Nephron (organoid): Measurements from ENCODE around the gene CHRM2.
A peak's percentile ranks its signal among the peaks of the same experiment; 100 is the strongest.

Source experiments
- H3K27ac Mint-ChIP-seq, 3 experiments: 2 replicates each; pipeline ENCODE4 v1.8.0; 2020; ENCODE audit warnings: mixed read lengths in 3 of 3, mild to moderate bottlenecking in 2 of 3, moderate library complexity in 1 of 3
- H3K27me3 Mint-ChIP-seq: 2 replicates; pipeline ENCODE4 v1.8.0; 2021; ENCODE audit warnings: low read depth, mild to moderate bottlenecking, moderate library complexity, mixed read lengths
- H3K36me3 Mint-ChIP-seq: 2 replicates; pipeline ENCODE4 v1.8.0; 2020; ENCODE audit warnings: low read depth, mixed read lengths
- H3K4me1 Mint-ChIP-seq: 2 replicates; pipeline ENCODE4 v1.8.0; 2020; ENCODE audit warnings: mixed read lengths
- H3K4me3 Mint-ChIP-seq, 3 experiments: 2 replicates each; pipeline ENCODE4 v1.8.0; 2020; ENCODE audit warnings: mild to moderate bottlenecking in 3 of 3, mixed read lengths in 3 of 3, moderate library complexity in 2 of 3
- H3K9me3 Mint-ChIP-seq: 2 replicates; pipeline ENCODE4 v1.8.0; 2020; ENCODE audit warnings: mixed read lengths
- TF ChIP-seq, protein P1 (sequence below), 3 experiments: fragments of 200-600 bp; sonication (generic); IDR thresholded peaks; one replicate each; pipeline ENCODE4 v1.5.0; 2021; ENCODE audit warnings: antibody characterized with exemption in 3 of 3; ENCODE audit not compliant: unreplicated experiment in 3 of 3

The CHRM2 gene

DNA sequence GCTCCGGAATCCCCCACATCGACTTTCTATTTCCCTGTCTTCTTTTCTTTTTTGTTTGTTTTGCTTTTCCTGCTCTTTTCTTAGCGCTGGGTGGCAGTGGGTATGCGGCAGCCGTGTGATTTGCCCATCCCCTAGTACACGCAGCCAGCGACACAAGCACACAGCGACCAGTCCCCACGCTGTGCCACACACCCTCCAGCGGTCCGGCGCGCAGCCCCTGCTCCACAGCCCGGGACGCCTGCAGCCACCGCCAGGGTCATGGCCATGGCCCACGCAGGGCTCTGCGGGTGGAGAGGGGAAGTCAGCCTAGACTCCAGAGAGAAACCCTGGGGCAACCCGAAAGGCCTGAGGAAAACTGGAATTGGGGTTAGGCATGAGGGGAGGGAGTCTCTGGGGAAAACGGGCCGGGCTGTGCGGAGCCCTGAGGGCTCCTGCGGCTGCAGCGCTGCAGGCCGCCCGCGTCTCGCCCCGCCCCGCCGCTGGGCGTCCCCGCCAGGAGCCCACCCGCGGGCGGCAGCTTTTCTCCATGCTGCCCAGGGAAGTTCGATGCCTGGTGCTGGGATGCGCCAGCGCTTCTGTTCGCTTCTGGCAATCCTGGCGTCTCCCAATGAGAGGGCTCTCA is 2.5 kb downstream of the CHRM2 start:
- H3K4me1 Mint-ChIP-seq: peaks cover 26% of the 10 kb centered on the region
- no peaks in the 10 kb centered on the region for H3K9me3 Mint-ChIP-seq
- peaks cover 81% of the 10 kb centered on the region for H3K27me3 Mint-ChIP-seq
- TF ChIP-seq, protein P1, sequence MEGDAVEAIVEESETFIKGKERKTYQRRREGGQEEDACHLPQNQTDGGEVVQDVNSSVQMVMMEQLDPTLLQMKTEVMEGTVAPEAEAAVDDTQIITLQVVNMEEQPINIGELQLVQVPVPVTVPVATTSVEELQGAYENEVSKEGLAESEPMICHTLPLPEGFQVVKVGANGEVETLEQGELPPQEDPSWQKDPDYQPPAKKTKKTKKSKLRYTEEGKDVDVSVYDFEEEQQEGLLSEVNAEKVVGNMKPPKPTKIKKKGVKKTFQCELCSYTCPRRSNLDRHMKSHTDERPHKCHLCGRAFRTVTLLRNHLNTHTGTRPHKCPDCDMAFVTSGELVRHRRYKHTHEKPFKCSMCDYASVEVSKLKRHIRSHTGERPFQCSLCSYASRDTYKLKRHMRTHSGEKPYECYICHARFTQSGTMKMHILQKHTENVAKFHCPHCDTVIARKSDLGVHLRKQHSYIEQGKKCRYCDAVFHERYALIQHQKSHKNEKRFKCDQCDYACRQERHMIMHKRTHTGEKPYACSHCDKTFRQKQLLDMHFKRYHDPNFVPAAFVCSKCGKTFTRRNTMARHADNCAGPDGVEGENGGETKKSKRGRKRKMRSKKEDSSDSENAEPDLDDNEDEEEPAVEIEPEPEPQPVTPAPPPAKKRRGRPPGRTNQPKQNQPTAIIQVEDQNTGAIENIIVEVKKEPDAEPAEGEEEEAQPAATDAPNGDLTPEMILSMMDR (IDR thresholded peaks at IDR 0.05; ENCODE audit: unreplicated experiment in 3 of 3): no peak
- H3K4me3 Mint-ChIP-seq: peak overlapping the region; percentile 78 to 90 (median 90)
- no peaks in the 10 kb centered on the region for H3K36me3 Mint-ChIP-seq
- H3K27ac Mint-ChIP-seq: no peak overlapping the region

DNA sequence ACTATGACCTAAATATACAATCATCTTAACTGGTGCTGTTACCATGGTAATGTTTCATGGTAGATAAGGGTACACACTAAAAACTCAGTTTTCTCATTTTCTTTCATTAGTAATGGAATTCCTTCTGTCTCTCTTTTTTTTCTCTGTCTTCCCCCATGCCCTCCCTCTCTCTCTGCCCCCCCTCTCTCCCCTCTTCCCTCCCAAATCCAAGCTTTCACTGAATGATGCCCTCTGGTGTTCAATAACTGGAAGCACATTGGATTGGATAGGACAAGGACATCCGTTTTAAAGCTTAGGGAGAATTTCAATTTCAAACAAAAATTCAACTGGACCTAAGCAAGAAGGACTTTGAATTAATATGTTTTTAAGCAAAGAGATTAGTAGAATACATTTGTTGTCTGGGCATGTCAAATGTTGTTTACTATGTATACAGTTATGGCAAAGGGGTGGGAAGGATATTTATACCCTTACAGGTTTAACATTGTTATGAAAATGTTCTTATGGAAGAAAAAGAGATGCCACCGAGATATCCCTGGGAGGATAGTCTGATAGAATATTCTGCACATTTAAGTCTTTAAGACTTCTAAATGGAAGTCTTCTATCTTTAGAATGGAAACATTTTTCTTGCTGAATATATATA is 6.1 kb downstream of the CHRM2 start:
- no peak overlapping the region for H3K4me3 Mint-ChIP-seq
- H3K27ac Mint-ChIP-seq: no peak overlapping the region
- TF ChIP-seq, protein P1 (IDR thresholded peaks at IDR 0.05; ENCODE audit: unreplicated experiment in 3 of 3): peak; percentile 37 to 53 (median 41)
- peaks cover 10% of the 10 kb centered on the region for H3K4me1 Mint-ChIP-seq
- no peaks in the 10 kb centered on the region for H3K36me3 Mint-ChIP-seq
- H3K9me3 Mint-ChIP-seq: no peaks in the 10 kb centered on the region
- H3K27me3 Mint-ChIP-seq: peaks cover 56% of the 10 kb centered on the region

DNA sequence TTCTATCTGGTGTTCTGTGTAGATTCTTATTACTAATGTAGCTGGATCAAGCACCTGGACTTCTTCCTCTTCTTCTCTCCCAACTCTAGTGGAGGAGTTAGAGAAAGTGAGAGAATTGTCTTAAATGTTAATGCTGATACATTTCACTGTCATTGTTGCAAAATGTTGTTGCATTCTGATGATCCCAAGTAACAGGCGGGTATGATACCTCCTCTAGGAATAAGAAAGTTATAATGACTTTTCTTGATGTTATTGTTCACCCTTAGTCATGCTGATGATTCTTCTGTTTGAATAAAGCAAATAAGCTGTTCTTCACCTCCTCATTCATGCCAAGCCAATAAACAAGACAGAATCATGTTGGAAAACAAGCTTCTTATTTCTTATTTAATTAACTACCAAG is 9.1 kb downstream of the CHRM2 start:
- no peaks in the 10 kb centered on the region for H3K36me3 Mint-ChIP-seq
- H3K27ac Mint-ChIP-seq: no peak overlapping the region
- TF ChIP-seq, protein P1 (IDR thresholded peaks at IDR 0.05; ENCODE audit: unreplicated experiment in 3 of 3): no peak
- no peaks in the 10 kb centered on the region for H3K4me1 Mint-ChIP-seq
- no peak overlapping the region for H3K4me3 Mint-ChIP-seq
- peaks cover 26% of the 10 kb centered on the region for H3K27me3 Mint-ChIP-seq
- H3K9me3 Mint-ChIP-seq: no peaks in the 10 kb centered on the region

DNA sequence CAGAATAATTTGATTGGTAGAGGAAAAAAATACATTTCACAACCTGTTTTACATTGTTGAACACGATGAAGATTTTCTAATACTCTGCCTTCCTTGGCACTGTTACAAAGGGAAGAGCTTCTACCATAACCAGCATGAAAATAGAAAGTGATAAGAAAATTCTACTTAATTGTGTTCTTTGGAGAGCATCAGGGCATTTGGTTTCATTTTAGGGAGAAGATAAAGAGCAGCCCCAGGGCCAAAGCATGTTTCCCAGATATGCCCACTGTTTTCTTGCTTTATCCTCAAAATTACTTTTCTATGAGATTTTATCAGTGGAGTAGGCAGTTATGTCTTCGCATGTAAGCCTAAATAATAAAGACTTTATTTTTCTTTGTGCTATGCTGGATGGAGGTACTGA is 9.5 kb downstream of the CHRM2 start:
- peaks cover 21% of the 10 kb centered on the region for H3K27me3 Mint-ChIP-seq
- no peaks in the 10 kb centered on the region for H3K36me3 Mint-ChIP-seq
- no peak overlapping the region for H3K27ac Mint-ChIP-seq
- H3K4me1 Mint-ChIP-seq: no peaks in the 10 kb centered on the region
- TF ChIP-seq, protein P1 (IDR thresholded peaks at IDR 0.05; ENCODE audit: unreplicated experiment in 3 of 3): no peak
- H3K4me3 Mint-ChIP-seq: no peak overlapping the region
- no peaks in the 10 kb centered on the region for H3K9me3 Mint-ChIP-seq

- no peaks in the 10 kb centered on the region for H3K36me3 Mint-ChIP-seq
- H3K4me1 Mint-ChIP-seq: no peaks in the 10 kb centered on the region
- no peak overlapping the region for H3K27ac Mint-ChIP-seq
- no peak overlapping the region for H3K4me3 Mint-ChIP-seq
- H3K9me3 Mint-ChIP-seq: no peaks in the 10 kb centered on the region
- H3K27me3 Mint-ChIP-seq: peaks cover 12% of the 10 kb centered on the region
- TF ChIP-seq, protein P1 (IDR thresholded peaks at IDR 0.05; ENCODE audit: unreplicated experiment in 3 of 3): no peak
These were observed 10.4 kb downstream of the CHRM2 start for GRCh38 chr7:136878878-136879277.

GRCh38 chr7:136883046-136883445 is 14.6 kb downstream of the CHRM2 start:
- H3K27me3 Mint-ChIP-seq: no peaks in the 10 kb centered on the region
- no peaks in the 10 kb centered on the region for H3K9me3 Mint-ChIP-seq
- H3K27ac Mint-ChIP-seq: no peak overlapping the region
- no peaks in the 10 kb centered on the region for H3K4me1 Mint-ChIP-seq
- H3K4me3 Mint-ChIP-seq: no peak overlapping the region
- no peaks in the 10 kb centered on the region for H3K36me3 Mint-ChIP-seq
- TF ChIP-seq, protein P1 (IDR thresholded peaks at IDR 0.05; ENCODE audit: unreplicated experiment in 3 of 3): no peak
